Measurements from ENCODE around the gene PAX8.
"Not testable (repeated sequence)": the region's sequence is repeated elsewhere in the genome, so short reads cannot be mapped to it uniquely, and the experiment has no call there.

The PAX8 gene

DNA sequence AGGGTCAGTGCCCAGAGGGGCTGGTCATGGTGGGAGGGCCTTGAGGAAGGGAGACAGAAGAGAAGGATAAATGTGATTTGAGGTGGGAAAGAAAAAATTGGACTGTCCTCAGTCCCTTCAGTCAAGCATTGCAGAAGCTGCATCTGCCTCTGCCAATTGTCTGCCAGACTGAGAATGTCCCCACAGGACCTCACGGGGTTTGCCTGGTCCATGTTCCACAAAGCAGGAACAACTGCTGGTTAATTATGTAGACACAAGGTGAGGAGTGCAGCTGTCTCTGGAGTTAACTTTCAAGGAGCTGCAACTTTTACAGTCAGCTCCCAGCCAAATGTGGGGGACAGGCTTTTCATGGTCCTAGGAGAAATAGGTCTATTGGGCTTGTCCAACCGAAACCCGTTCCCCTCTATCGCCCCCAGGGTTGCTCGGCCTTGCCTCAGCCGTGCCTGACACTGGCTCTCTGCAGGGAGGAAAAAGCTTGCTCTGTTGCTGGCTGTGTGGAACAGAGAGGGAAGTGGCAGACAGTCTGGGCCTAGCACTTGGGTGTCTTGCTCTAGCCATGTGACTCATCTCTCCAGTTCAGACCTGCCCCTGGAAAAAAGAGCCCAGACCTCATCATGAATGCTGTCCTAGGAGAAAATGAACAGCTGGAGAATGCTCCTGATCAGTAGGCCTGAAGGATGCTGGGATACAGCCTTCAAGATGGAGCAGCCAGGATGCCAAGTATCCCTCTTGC is 31.1 kb upstream of the PAX8 start:
- H3K79me2 ChIP-seq (ENCODE audit: insufficient read depth, low read length), result no peaks in the 10 kb centered on the region
- no peak overlapping the region for H2AFZ ChIP-seq (ENCODE audit: low read depth, low read length, severe bottlenecking)
- no peak overlapping the region for H3K27ac ChIP-seq (ENCODE audit: low read depth, low read length)
- TF ChIP-seq, protein P1, sequence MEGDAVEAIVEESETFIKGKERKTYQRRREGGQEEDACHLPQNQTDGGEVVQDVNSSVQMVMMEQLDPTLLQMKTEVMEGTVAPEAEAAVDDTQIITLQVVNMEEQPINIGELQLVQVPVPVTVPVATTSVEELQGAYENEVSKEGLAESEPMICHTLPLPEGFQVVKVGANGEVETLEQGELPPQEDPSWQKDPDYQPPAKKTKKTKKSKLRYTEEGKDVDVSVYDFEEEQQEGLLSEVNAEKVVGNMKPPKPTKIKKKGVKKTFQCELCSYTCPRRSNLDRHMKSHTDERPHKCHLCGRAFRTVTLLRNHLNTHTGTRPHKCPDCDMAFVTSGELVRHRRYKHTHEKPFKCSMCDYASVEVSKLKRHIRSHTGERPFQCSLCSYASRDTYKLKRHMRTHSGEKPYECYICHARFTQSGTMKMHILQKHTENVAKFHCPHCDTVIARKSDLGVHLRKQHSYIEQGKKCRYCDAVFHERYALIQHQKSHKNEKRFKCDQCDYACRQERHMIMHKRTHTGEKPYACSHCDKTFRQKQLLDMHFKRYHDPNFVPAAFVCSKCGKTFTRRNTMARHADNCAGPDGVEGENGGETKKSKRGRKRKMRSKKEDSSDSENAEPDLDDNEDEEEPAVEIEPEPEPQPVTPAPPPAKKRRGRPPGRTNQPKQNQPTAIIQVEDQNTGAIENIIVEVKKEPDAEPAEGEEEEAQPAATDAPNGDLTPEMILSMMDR (IDR thresholded peaks at IDR 0.05; ENCODE audit: insufficient read depth, low read length, poor library complexity, severe bottlenecking), result no peak
- no peak for TF ChIP-seq EZH2phosphoT487 (conservative IDR thresholded peaks at IDR 0.05; ENCODE audit: low read length)
- H3K36me3 ChIP-seq (ENCODE audit: low read length), result no peaks in the 10 kb centered on the region
- H3K9ac ChIP-seq (ENCODE audit: low read length), result no peak overlapping the region
- no peaks in the 10 kb centered on the region for H3K9me3 ChIP-seq (ENCODE audit: insufficient read depth, low read length)
- H3K9me2 ChIP-seq (replicated peaks; ENCODE audit: insufficient read depth, low read length), result no peaks in the 10 kb centered on the region
- no peaks in the 10 kb centered on the region for H3K27me3 ChIP-seq (ENCODE audit: low read length)
- no peak overlapping the region for H3K4me2 ChIP-seq (ENCODE audit: low read depth, low read length, poor library complexity, severe bottlenecking)
- H3F3A ChIP-seq (ENCODE audit: insufficient read depth), result no peaks in the 10 kb centered on the region
- H4K20me1 ChIP-seq (ENCODE audit: low read depth, low read length), result no peaks in the 10 kb centered on the region
- no peak overlapping the region for H3K4me3 ChIP-seq (ENCODE audit: insufficient read depth, low read length, poor library complexity, severe bottlenecking)

DNA sequence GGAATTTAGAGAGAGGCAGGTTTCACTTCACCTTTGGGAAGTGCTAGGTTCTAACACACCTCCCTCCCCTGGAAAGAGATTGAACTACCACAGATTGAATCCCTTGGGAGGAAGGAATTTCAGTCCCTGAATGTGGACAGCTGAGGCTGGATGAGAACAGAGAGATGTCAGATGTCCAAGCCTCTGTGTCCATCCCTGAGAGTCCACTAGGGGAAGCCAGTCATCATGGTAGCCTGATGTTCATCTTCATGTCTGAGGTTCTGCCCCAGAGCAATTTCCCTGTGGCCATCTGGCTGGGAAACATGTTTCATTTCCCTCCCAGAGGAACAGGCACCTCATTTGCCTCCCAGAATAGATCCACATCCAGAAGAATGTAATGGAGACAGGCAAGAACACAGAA is 30.1 kb upstream of the PAX8 start:
- not testable (repeated sequence) for H4K20me1 ChIP-seq (ENCODE audit: low read depth, low read length); H3K9me3 ChIP-seq (ENCODE audit: insufficient read depth, low read length); H3K27ac ChIP-seq (ENCODE audit: low read depth, low read length); H3F3A ChIP-seq (ENCODE audit: insufficient read depth); H2AFZ ChIP-seq (ENCODE audit: low read depth, low read length, severe bottlenecking); H3K9ac ChIP-seq (ENCODE audit: low read length); H3K36me3 ChIP-seq (ENCODE audit: low read length); H3K79me2 ChIP-seq (ENCODE audit: insufficient read depth, low read length); H3K4me2 ChIP-seq (ENCODE audit: low read depth, low read length, poor library complexity, severe bottlenecking); H3K4me3 ChIP-seq (ENCODE audit: insufficient read depth, low read length, poor library complexity, severe bottlenecking); H3K9me2 ChIP-seq (replicated peaks; ENCODE audit: insufficient read depth, low read length); H3K27me3 ChIP-seq (ENCODE audit: low read length)

DNA sequence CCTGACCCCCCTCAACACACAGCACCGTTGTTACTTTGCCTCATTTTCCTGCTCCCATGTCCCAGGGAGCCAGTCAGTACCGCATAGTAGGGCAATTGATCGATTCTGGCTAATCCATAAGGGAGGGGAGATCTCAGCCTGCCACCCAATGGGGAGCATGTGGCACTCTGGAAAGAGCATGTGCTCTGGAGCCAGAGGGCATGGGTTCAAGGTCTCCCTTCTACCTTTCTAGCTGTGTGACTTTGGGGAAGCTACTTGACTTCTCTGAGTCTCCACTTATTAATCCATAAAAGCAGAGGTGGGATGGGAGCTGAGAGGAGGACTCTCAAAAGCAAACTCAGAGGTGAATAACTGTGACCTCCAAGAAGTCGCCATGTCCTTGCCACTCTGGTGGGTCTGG is 27.5 kb upstream of the PAX8 start:
- H3K79me2 ChIP-seq (ENCODE audit: insufficient read depth, low read length); H3K9me3 ChIP-seq (ENCODE audit: insufficient read depth, low read length); H3K9ac ChIP-seq (ENCODE audit: low read length); H2AFZ ChIP-seq (ENCODE audit: low read depth, low read length, severe bottlenecking); H3K9me2 ChIP-seq (replicated peaks; ENCODE audit: insufficient read depth, low read length); H3K27me3 ChIP-seq (ENCODE audit: low read length); H3K4me2 ChIP-seq (ENCODE audit: low read depth, low read length, poor library complexity, severe bottlenecking); H3K4me3 ChIP-seq (ENCODE audit: insufficient read depth, low read length, poor library complexity, severe bottlenecking); H3K36me3 ChIP-seq (ENCODE audit: low read length); H4K20me1 ChIP-seq (ENCODE audit: low read depth, low read length); H3F3A ChIP-seq (ENCODE audit: insufficient read depth); H3K27ac ChIP-seq (ENCODE audit: low read depth, low read length): not testable (repeated sequence)

DNA sequence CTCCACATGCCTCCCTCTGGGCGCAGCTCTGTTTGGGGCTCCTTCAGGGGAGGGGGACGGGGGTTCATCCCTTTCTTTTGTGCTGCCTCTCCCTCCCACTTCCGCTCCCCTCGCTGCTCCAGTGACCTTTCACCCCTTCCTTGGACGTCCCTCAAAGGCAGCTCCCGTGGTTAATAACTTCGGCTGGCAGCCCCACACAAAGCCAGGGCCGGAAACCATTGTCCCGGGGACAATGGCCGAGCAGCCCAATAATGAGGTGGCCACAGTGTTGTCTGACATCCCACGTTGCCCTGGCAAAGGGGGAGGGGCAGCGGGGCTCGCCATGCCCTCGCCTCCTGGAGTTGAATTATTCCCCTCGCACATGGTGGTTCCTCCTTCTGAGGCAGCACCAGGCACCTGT is 27.0 kb upstream of the PAX8 start:
- not testable (repeated sequence) for H3F3A ChIP-seq (ENCODE audit: insufficient read depth); H3K9me2 ChIP-seq (replicated peaks; ENCODE audit: insufficient read depth, low read length); H3K27me3 ChIP-seq (ENCODE audit: low read length); H3K9me3 ChIP-seq (ENCODE audit: insufficient read depth, low read length); H3K9ac ChIP-seq (ENCODE audit: low read length); H3K79me2 ChIP-seq (ENCODE audit: insufficient read depth, low read length); H3K4me3 ChIP-seq (ENCODE audit: insufficient read depth, low read length, poor library complexity, severe bottlenecking); H3K4me2 ChIP-seq (ENCODE audit: low read depth, low read length, poor library complexity, severe bottlenecking); H3K27ac ChIP-seq (ENCODE audit: low read depth, low read length); H3K36me3 ChIP-seq (ENCODE audit: low read length); H4K20me1 ChIP-seq (ENCODE audit: low read depth, low read length); H2AFZ ChIP-seq (ENCODE audit: low read depth, low read length, severe bottlenecking)

DNA sequence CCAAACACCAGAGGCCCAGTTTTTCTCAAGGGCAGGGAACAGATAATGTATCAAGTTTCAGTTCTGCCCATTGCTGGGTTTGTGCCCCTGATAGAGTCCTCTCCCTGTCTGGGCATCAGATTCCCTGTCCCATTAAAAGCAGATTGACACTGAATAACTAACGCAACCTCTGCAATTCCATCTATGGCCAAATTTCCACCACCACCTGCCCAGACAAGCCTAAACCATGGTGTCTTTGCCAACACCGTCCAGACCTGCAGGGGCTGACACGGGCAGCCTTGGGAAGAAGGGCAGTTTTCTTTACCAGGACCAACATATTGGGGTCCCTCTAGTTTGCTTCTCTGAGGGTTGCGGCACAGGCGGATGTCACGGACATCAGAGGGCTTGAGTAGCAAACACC is 26.4 kb upstream of the PAX8 start:
- Histone ChIP-seq H2AFZ (ENCODE audit: low read depth, low read length, severe bottlenecking) (no peak overlapping the region), H3K27ac (ENCODE audit: low read depth, low read length) (no peak overlapping the region), H3K36me3 (ENCODE audit: low read length) (no peaks in the 10 kb centered on the region), H3K4me3 (ENCODE audit: insufficient read depth, low read length, poor library complexity, severe bottlenecking) (no peak overlapping the region), H3K9me2 (replicated peaks; ENCODE audit: insufficient read depth, low read length) (no peaks in the 10 kb centered on the region), H4K20me1 (ENCODE audit: low read depth, low read length) (no peaks in the 10 kb centered on the region), H3K79me2 (ENCODE audit: insufficient read depth, low read length) (no peaks in the 10 kb centered on the region), H3K4me2 (ENCODE audit: low read depth, low read length, poor library complexity, severe bottlenecking) (no peak overlapping the region), H3F3A (ENCODE audit: insufficient read depth) (no peaks in the 10 kb centered on the region), H3K9me3 (ENCODE audit: insufficient read depth, low read length) (no peaks in the 10 kb centered on the region), H3K9ac (ENCODE audit: low read length) (no peak overlapping the region), H3K27me3 (ENCODE audit: low read length) (no peaks in the 10 kb centered on the region)
- TF ChIP-seq EZH2phosphoT487 (conservative IDR thresholded peaks at IDR 0.05; ENCODE audit: low read length), result no peak
- TF ChIP-seq, protein P1 (IDR thresholded peaks at IDR 0.05; ENCODE audit: insufficient read depth, low read length, poor library complexity, severe bottlenecking), result no peak
